Measurements from ENCODE around the gene KCTD10.
"Not testable (repeated sequence)": the region's sequence is repeated elsewhere in the genome, so short reads cannot be mapped to it uniquely, and the experiment has no call there.

KCTD10 gene

GRCh38 chr12:109476807-109477184 lies 304 bp downstream of the KCTD10 start:
- DNase-seq (ENCODE audit: low read depth), result no peak
- H3K4me3 ChIP-seq (ENCODE audit: low read depth, low read length), result peak overlapping the region; percentile 99

GRCh38 chr12:109475993-109476806 lies 900 bp downstream of the KCTD10 start:
- H3K4me3 ChIP-seq (ENCODE audit: low read depth, low read length), result peak overlapping the region; percentile 99
- DNase-seq (ENCODE audit: low read depth), result no peak

GRCh38 chr12:109475121-109475520 lies 2.0 kb downstream of the KCTD10 start:
- no peak for DNase-seq (ENCODE audit: low read depth)
- H3K4me3 ChIP-seq (ENCODE audit: low read depth, low read length), result no peak overlapping the region

GRCh38 chr12:109473526-109474270 lies 3.4 kb downstream of the KCTD10 start:
- DNase-seq (ENCODE audit: low read depth); H3K4me3 ChIP-seq (ENCODE audit: low read depth, low read length): not testable (repeated sequence)

GRCh38 chr12:109473006-109473405 lies 4.1 kb downstream of the KCTD10 start:
- H3K4me3 ChIP-seq (ENCODE audit: low read depth, low read length), result no peak overlapping the region
- no peak for DNase-seq (ENCODE audit: low read depth)

GRCh38 chr12:109469517-109469916 lies 7.6 kb downstream of the KCTD10 start:
- H3K4me3 ChIP-seq (ENCODE audit: low read depth, low read length), result no peak overlapping the region
- no peak for DNase-seq (ENCODE audit: low read depth)

- no peak overlapping the region for H3K4me3 ChIP-seq (ENCODE audit: low read depth, low read length)
- DNase-seq (ENCODE audit: low read depth), result no peak
Observed at GRCh38 chr12:109467978-109468676, 9.0 kb downstream of the KCTD10 start.

- H3K4me3 ChIP-seq (ENCODE audit: low read depth, low read length), result no peak overlapping the region
- no peak for DNase-seq (ENCODE audit: low read depth)
Observed at GRCh38 chr12:109466821-109467220, 10.3 kb downstream of the KCTD10 start.

GRCh38 chr12:109466305-109466704 lies 10.8 kb downstream of the KCTD10 start:
- H3K4me3 ChIP-seq (ENCODE audit: low read depth, low read length), result no peak overlapping the region
- no peak for DNase-seq (ENCODE audit: low read depth)

- no peak overlapping the region for H3K4me3 ChIP-seq (ENCODE audit: low read depth, low read length)
- no peak for DNase-seq (ENCODE audit: low read depth)
Observed at GRCh38 chr12:109464642-109465351, 12.3 kb downstream of the KCTD10 start.

- peak overlapping the region; percentile 27 for H3K4me3 ChIP-seq (ENCODE audit: low read depth, low read length)
- no peak for DNase-seq (ENCODE audit: low read depth)
Observed at GRCh38 chr12:109463756-109464155, 13.3 kb downstream of the KCTD10 start.

- peak; percentile 93 for DNase-seq (ENCODE audit: low read depth)
- H3K4me3 ChIP-seq (ENCODE audit: low read depth, low read length), result peak overlapping the region; percentile 27
Observed at GRCh38 chr12:109462868-109463692, 14.0 kb downstream of the KCTD10 start.

GRCh38 chr12:109461846-109462756 lies 15.0 kb downstream of the KCTD10 start:
- no peak overlapping the region for H3K4me3 ChIP-seq (ENCODE audit: low read depth, low read length)
- peak; percentile 90 for DNase-seq (ENCODE audit: low read depth)

GRCh38 chr12:109461049-109461845 lies 15.9 kb downstream of the KCTD10 start:
- H3K4me3 ChIP-seq (ENCODE audit: low read depth, low read length), result no peak overlapping the region
- DNase-seq (ENCODE audit: low read depth), result no peak

GRCh38 chr12:109460538-109460937 lies 16.6 kb downstream of the KCTD10 start:
- no peak overlapping the region for H3K4me3 ChIP-seq (ENCODE audit: low read depth, low read length)
- no peak for DNase-seq (ENCODE audit: low read depth)

GRCh38 chr12:109459247-109459646 lies 17.9 kb downstream of the KCTD10 start:
- DNase-seq (ENCODE audit: low read depth), result no peak
- H3K4me3 ChIP-seq (ENCODE audit: low read depth, low read length), result no peak overlapping the region

GRCh38 chr12:109458771-109459208 lies 18.3 kb downstream of the KCTD10 start:
- no peak overlapping the region for H3K4me3 ChIP-seq (ENCODE audit: low read depth, low read length)
- no peak for DNase-seq (ENCODE audit: low read depth)

Measured in skeletal muscle cell (primary cell).